Spleen (tissue), 11 donors: ENCODE results near the gene ATP1A4. TPM values are rescaled to one million over a fixed set of nuclear protein-coding genes. Genes with fewer than 3 reads are reported as not detected.

Source experiments
- DNase-seq: peaks from one replicate; pipeline ENCODE4 v3.0.0-alpha.2; 2020
- H3K27ac ChIP-seq, 8 donors: fragments of 200-600 bp; sonication (generic) in 7 of 8; 1 replicate in 4 of 8; 2 replicates in 4 of 8; pipeline versions ENCODE4 v1.5.0 to v1.8.0; 2016 to 2021; ENCODE audit warnings: inconsistent platforms in 4 of 8, mild to moderate bottlenecking in 4 of 8, moderate library complexity in 1 of 8
- H3K27me3 ChIP-seq, 7 donors: fragments of 200-600 bp; sonication (generic) in 6 of 7; replicated peaks in 1 of 7; 1 replicate in 4 of 7; 2 replicates in 3 of 7; pipeline versions ENCODE4 v1.5.0 to v1.8.0; 2016 to 2021; ENCODE audit warnings: inconsistent platforms in 3 of 7, mild to moderate bottlenecking in 1 of 7
- H3K36me3 ChIP-seq, 6 donors: fragments of 200-600 bp; sonication (generic) in 5 of 6; 1 replicate in 4 of 6; 2 replicates in 2 of 6; pipeline versions ENCODE4 v1.5.0 to v1.8.0; 2016 to 2021; ENCODE audit warnings: inconsistent platforms in 2 of 6
- H3K4me1 ChIP-seq, 6 donors: fragments of 200-600 bp; sonication (generic) in 5 of 6; 1 replicate in 3 of 6; 2 replicates in 3 of 6; pipeline versions ENCODE4 v1.5.0 to v1.8.0; 2016 to 2021; ENCODE audit warnings: inconsistent platforms in 3 of 6
- H3K4me3 ChIP-seq, 8 donors: fragments of 200-600 bp; sonication (generic) in 7 of 8; 1 replicate in 4 of 8; 2 replicates in 4 of 8; pipeline versions ENCODE4 v1.5.0 to v1.8.0; 2016 to 2021; ENCODE audit warnings: inconsistent platforms in 4 of 8, mild to moderate bottlenecking in 4 of 8, moderate library complexity in 2 of 8
- H3K9me3 ChIP-seq, 8 donors: fragments of 200-600 bp; sonication (generic) in 7 of 8; 1 replicate in 4 of 8; 2 replicates in 4 of 8; pipeline versions ENCODE4 v1.5.0 to v1.8.0; 2016 to 2021; ENCODE audit warnings: inconsistent platforms in 4 of 8
- POLR2A ChIP-seq, 3 donors: fragments of 450-650 bp; IDR thresholded peaks; one replicate each; pipeline ENCODE4 v1.5.1; 2017; ENCODE audit warnings: antibody characterized with exemption in 3 of 3, mild to moderate bottlenecking in 1 of 3
- POLR2AphosphoS5 ChIP-seq, 3 donors: sonication (generic); formaldehyde crosslinking; IDR thresholded peaks; one replicate each; pipeline ENCODE4 v1.5.1; 2017; ENCODE audit warnings: antibody characterized with exemption in 3 of 3
- WGBS, 5 donors: extraction: QIAGEN DNeasy Blood & Tissue Kit in 3 of 5; methylation state at CpG; one replicate each; pipeline versions ENCODE4 v1.1.5 to v1.1.7; 2013 to 2018; 5-methylcytosine and 5-hydroxymethylcytosine counted together
- intact Hi-C: fragments of 100-400 bp; cut with DNase I; formaldehyde crosslinking; loops from one replicate; pipeline ENCODE4 v1.15.0; 2023; ENCODE audit warnings: low total_unique reads
- polyA plus RNA-seq, 3 donors: library from polyadenylated mRNA; stranded (reverse); fragments of 200-250 nt; gene quantifications; one replicate each; pipeline ENCODE4 v1.2.1, GENCODE V29; 2013
- total RNA-seq, 7 donors: library from RNA; depleted of rRNA in 3 of 7; stranded (reverse); fragments of >200 nt in 3 of 7; fragmentation: NEBNext Ultra II Directional in 4 of 7; extraction: Animal tissue kit (Norgen Biotek cat#: 25700) in 4 of 7; gene quantifications; one replicate each; pipeline versions ENCODE4 v1.1.0 to v1.2.1, GENCODE V29; 2016 to 2021
- TF ChIP-seq, protein P1 (sequence below), 11 experiments: fragments of 200-600 bp in 7 of 11; fragments of 450-650 bp in 4 of 11; sonication (generic) in 4 of 11; IDR thresholded peaks in 8 of 11; conservative IDR thresholded peaks in 3 of 11; 1 replicate in 7 of 11; 2 replicates in 4 of 11; pipeline versions ENCODE4 v1.4.0 to v1.8.0; 2016 to 2021; ENCODE audit warnings: antibody characterized with exemption in 11 of 11, inconsistent platforms in 4 of 11, mild to moderate bottlenecking in 1 of 11
- donor health status: healthy with polysubstance abuse.
- donor health status: DM: no; HTN: no; CAD: no; lungs with moderate emphysema.
- donor health status: DM: no; HTN: no; CAD: no.
- donor health status: Bipolar disorder and iron deficiency.
- donor health status: healthy.
- donor health status: DM: no; HTN: no; CAD: no.
- donor health status: DM: yes; HTN: yes; CAD: no.

ATP1A4 gene
- total and polyA plus RNA-seq, 10 donors, result 0.70 to 2.9 (median 0.95) TPM; not detected in 2

DNA sequence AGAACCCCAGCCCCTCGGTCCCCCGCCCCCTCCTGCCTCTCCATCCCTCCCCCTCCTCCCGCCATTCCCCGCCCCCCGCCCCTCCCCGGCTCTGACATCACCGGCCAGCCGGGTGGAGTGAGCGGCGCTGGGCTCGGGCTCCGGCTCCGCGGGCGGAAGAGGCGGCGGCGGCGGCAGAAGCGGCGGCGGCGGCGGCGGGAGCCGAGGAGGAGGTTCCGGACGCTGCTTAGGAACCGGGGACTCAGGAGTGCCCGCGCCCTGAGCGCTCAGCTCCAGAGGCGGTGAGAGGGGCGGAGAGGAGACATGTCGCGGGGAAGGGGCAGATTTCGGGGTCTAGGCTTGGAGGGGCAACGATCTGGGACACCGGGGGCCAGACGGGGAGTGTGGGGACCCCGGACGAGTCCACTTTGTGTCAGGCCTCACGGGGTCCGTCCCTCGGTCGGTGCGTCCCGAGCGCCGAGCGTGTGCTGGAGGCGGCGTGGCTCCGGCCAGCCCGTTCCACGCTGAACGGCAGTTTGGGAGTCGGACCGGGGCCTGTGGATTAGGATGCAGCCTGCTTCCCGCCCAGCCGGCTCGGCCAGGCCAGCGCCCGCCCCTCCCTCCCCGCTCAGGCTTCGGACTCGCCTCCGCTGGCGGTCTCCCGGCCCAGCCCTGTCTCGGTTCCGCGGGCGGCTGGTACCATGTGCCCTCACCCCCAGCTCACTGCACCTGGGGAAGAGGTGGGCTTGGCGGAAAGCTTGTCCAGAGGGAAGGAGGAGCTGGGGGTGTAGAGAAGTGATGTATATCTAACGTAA lies 54.0 kb downstream of the ATP1A4 start, which contains the start of gene PEA15:
Gene PEA15, plus strand, starts transcription at position 143 of the 794 bp plus-strand sequence. CDS start 6,161 bp downstream, outside the sequence.
- TF ChIP-seq POLR2AphosphoS5 (IDR thresholded peaks at IDR 0.05) (peak; percentile 74 to 86 (median 81)), POLR2A (IDR thresholded peaks at IDR 0.05) (peak in 2 of 3 donors; percentile 25 to 59)
- TF ChIP-seq, protein P1, sequence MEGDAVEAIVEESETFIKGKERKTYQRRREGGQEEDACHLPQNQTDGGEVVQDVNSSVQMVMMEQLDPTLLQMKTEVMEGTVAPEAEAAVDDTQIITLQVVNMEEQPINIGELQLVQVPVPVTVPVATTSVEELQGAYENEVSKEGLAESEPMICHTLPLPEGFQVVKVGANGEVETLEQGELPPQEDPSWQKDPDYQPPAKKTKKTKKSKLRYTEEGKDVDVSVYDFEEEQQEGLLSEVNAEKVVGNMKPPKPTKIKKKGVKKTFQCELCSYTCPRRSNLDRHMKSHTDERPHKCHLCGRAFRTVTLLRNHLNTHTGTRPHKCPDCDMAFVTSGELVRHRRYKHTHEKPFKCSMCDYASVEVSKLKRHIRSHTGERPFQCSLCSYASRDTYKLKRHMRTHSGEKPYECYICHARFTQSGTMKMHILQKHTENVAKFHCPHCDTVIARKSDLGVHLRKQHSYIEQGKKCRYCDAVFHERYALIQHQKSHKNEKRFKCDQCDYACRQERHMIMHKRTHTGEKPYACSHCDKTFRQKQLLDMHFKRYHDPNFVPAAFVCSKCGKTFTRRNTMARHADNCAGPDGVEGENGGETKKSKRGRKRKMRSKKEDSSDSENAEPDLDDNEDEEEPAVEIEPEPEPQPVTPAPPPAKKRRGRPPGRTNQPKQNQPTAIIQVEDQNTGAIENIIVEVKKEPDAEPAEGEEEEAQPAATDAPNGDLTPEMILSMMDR (IDR thresholded peaks at IDR 0.05 in 8 of 11, conservative IDR thresholded peaks at IDR 0.05 in 3 of 11), result no peak
- no peaks in the 10 kb centered on the region for H3K9me3 ChIP-seq
- H3K27me3 ChIP-seq, result no peaks in the 10 kb centered on the region
- peak within 1 kb of the TSS; percentile 71 to 94 (median 88) for H3K4me3 ChIP-seq
- 0 to 2% (median 1%) methylated on average over 26 to 74 of the region's 76 CpGs for WGBS, 5 donors
- peaks cover 0 to 37% (median 3%) of the 10 kb centered on the region in 6 donors for H3K36me3 ChIP-seq
- peak within 1 kb of the TSS; percentile 84 to 95 (median 92) for H3K27ac ChIP-seq
- peak; percentile 93 for DNase-seq
- H3K4me1 ChIP-seq, result peaks cover 39 to 71% (median 63%) of the 10 kb centered on the region in 6 donors
- intact Hi-C loops, result no loop called here

DNA sequence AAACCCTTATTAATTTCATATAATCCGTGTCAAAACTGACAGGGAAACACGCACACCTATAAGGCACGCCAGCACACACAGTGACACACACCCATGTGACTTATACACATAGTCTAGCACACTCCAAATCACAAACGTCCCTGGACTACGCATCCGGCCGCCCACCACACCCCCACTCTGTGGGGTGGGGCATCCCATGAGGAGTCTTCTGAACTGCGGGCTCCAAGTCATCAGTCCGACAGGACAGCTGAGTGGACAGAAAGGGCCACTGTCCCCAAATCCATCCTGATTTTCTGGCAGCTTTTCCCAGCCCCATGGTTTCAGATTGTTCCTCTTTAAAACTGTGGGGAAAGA lies 54.6 kb downstream of the ATP1A4 start:
- Histone ChIP-seq H3K9me3 (no peaks in the 10 kb centered on the region), H3K36me3 (peaks cover 0 to 43% (median 6%) of the 10 kb centered on the region in 6 donors), H3K27me3 (no peaks in the 10 kb centered on the region), H3K4me1 (peaks cover 39 to 77% (median 68%) of the 10 kb centered on the region in 6 donors), H3K4me3 (peak overlapping the region; percentile 71 to 94 (median 88)), H3K27ac (peak overlapping the region; percentile 84 to 95 (median 92))
- no peak for TF ChIP-seq POLR2A (IDR thresholded peaks at IDR 0.05)
- TF ChIP-seq, protein P1 (IDR thresholded peaks at IDR 0.05 in 8 of 11, conservative IDR thresholded peaks at IDR 0.05 in 3 of 11), result no peak
- TF ChIP-seq POLR2AphosphoS5 (IDR thresholded peaks at IDR 0.05), result peak in 2 of 3 donors; percentile 54 to 61
- WGBS, 5 donors, result 12 to 32% (median 13%) methylated on average over 9 of the region's 9 CpGs
- DNase-seq, result peak; percentile 81
- intact Hi-C loops, result no loop called here

DNA sequence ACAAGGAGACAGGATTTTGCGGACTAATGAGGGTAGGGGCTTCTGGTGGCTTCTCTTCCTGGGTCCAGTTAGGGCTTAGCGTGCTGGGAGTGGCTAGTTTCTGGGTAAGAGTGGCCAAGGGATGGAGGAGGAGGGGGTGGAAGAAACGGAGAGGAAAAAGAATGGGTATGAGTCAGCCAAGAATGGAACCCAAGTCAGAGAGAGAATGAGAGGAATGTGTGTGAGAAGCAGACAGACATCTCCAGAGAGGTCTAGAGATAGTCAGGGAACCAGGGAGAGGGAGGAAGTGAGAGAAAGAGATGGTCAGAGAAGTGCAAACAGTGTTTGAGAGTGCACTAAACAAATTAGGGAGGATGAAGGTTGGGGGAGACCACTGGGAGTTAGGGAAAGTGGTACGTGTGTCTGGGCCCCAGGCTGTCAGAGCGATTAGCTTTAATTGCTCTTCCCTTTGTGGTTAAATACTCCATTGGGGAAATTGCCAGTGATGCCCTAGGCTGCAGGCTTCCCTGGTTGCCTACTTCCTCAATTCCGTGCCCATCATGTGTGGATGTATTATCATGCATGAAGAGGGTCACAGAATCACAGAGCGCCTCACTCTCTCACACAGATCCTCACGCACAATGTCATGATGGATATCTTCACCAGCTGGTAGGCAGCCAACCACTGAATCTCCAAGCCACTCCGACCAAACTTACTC lies 55.2 kb downstream of the ATP1A4 start:
- Histone ChIP-seq H3K27ac (peak overlapping the region; percentile 84 to 95 (median 92)), H3K27me3 (no peaks in the 10 kb centered on the region), H3K9me3 (no peaks in the 10 kb centered on the region), H3K4me1 (peaks cover 39 to 81% (median 69%) of the 10 kb centered on the region in 6 donors), H3K4me3 (peak overlapping the region; percentile 71 to 94 (median 88)), H3K36me3 (peaks cover 0 to 48% (median 11%) of the 10 kb centered on the region in 6 donors)
- 50 to 70% (median 55%) methylated on average over 9 of the region's 9 CpGs for WGBS, 5 donors
- intact Hi-C loops, result no loop called here
- TF ChIP-seq, protein P1 (IDR thresholded peaks at IDR 0.05 in 8 of 11, conservative IDR thresholded peaks at IDR 0.05 in 3 of 11), result no peak
- no peak for TF ChIP-seq POLR2A (IDR thresholded peaks at IDR 0.05)
- TF ChIP-seq POLR2AphosphoS5 (IDR thresholded peaks at IDR 0.05), result no peak
- DNase-seq, result no peak
